Cardiac muscle cell (in vitro differentiated cells and primary cell): ENCODE results near the gene TXNDC11. TPM values are rescaled to one million over a fixed set of nuclear protein-coding genes. Genes with fewer than 3 reads are reported as not detected.

Source experiments
- DNase-seq, 2 donors: peaks; one replicate each; pipeline versions ENCODE4 v3.0.0 to v3.0.0-alpha.2; 2010 to 2017; ENCODE audit warnings: low read depth in 1 of 2, low spot score in 1 of 2
- H3K27ac ChIP-seq: fragments of 200-600 bp; sonication (generic); 2 replicates; pipeline ENCODE4 v1.5.1; 2016
- H3K27me3 ChIP-seq: fragments of 200-600 bp; sonication (generic); 2 replicates; pipeline ENCODE4 v1.6.0; 2016; ENCODE audit warnings: control low read depth
- H3K36me3 ChIP-seq: fragments of 200-600 bp; sonication (generic); 2 replicates; pipeline ENCODE4 v1.5.1; 2016; ENCODE audit warnings: control low read depth
- H3K4me1 ChIP-seq: fragments of 200-600 bp; sonication (generic); 2 replicates; pipeline ENCODE4 v1.8.1; 2017; ENCODE audit warnings: low read depth, mild to moderate bottlenecking, mixed run types
- H3K4me3 ChIP-seq: fragments of 200-600 bp; sonication (generic); 2 replicates; pipeline ENCODE4 v1.5.1; 2016; ENCODE audit warnings: mild to moderate bottlenecking
- H3K9me3 ChIP-seq: fragments of 200-600 bp; sonication (generic); 2 replicates; pipeline ENCODE4 v1.5.1; 2017; ENCODE audit warnings: low read depth, mild to moderate bottlenecking, control low read depth
- polyA plus RNA-seq: library from polyadenylated mRNA; unstranded; fragments of >200 nt; fragmentation: Nextera tagmentation; extraction: Ambion mirVana; gene quantifications from 2 replicates; pipeline ENCODE4 v1.2.1, GENCODE V29; 2016
- total RNA-seq: library from RNA; depleted of rRNA; stranded (reverse); fragments of >200 nt; gene quantifications from 2 replicates; pipeline ENCODE4 v1.2.3, GENCODE V29; 2016
- TF ChIP-seq, protein P1 (sequence below): IDR thresholded peaks from 2 replicates; pipeline ENCODE4 v1.5.1; 2012; ENCODE audit warnings: low read depth, mild to moderate bottlenecking, low read length

The TXNDC11 gene
- total and polyA plus RNA-seq, 2 experiments from 2014 or later = 26.6 to 43.0 TPM

GRCh38 chr16:11682655-11683096, 60.0 kb downstream of the TXNDC11 start:
- peak in 1 of 2 donors; percentile 88 for DNase-seq

GRCh38 chr16:11681976-11682654, 60.5 kb downstream of the TXNDC11 start:
- Histone ChIP-seq H3K36me3 (peaks cover 38% of the 10 kb centered on the region), H3K4me1 (peaks cover 13% of the 10 kb centered on the region), H3K27ac (no peak overlapping the region), H3K9me3 (no peaks in the 10 kb centered on the region), H3K4me3 (no peak overlapping the region), H3K27me3 (no peaks in the 10 kb centered on the region)
- DNase-seq = no peak
- TF ChIP-seq, protein P1, sequence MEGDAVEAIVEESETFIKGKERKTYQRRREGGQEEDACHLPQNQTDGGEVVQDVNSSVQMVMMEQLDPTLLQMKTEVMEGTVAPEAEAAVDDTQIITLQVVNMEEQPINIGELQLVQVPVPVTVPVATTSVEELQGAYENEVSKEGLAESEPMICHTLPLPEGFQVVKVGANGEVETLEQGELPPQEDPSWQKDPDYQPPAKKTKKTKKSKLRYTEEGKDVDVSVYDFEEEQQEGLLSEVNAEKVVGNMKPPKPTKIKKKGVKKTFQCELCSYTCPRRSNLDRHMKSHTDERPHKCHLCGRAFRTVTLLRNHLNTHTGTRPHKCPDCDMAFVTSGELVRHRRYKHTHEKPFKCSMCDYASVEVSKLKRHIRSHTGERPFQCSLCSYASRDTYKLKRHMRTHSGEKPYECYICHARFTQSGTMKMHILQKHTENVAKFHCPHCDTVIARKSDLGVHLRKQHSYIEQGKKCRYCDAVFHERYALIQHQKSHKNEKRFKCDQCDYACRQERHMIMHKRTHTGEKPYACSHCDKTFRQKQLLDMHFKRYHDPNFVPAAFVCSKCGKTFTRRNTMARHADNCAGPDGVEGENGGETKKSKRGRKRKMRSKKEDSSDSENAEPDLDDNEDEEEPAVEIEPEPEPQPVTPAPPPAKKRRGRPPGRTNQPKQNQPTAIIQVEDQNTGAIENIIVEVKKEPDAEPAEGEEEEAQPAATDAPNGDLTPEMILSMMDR = no peak

More at GRCh38 chr16:11682655-11683096, 60.0 kb downstream of the TXNDC11 start:
- Histone ChIP-seq H3K27me3 (no peaks in the 10 kb centered on the region), H3K4me1 (peaks cover 9% of the 10 kb centered on the region), H3K4me3 (no peak overlapping the region), H3K36me3 (peaks cover 44% of the 10 kb centered on the region), H3K9me3 (no peaks in the 10 kb centered on the region), H3K27ac (no peak overlapping the region)
- TF ChIP-seq, protein P1 = no peak

DNA sequence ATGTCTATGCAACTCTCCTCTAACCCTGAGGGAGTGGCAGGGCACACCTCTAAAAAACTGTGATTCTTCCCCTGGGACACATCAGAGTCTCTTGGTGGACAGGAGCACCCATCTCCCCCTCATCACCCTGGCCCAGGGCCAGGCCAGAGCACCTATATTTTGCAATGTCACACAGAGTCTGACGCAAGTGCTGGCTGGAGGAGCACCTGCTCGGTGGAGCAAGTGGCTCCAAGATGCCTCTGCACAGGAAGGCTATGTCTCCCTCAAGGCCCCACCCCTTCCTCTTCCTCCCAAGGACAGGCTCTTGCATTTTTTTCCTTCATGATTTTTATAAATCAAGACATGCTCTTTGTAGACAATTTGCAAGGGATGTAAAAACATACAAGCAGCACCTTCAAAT, 61.1 kb downstream of the TXNDC11 start:
- TF ChIP-seq, protein P1 = no peak
- H3K27ac ChIP-seq = no peak overlapping the region
- H3K36me3 ChIP-seq = peaks cover 33% of the 10 kb centered on the region
- no peak for DNase-seq
- H3K9me3 ChIP-seq = no peaks in the 10 kb centered on the region
- no peak overlapping the region for H3K4me3 ChIP-seq
- H3K4me1 ChIP-seq = peaks cover 13% of the 10 kb centered on the region
- no peaks in the 10 kb centered on the region for H3K27me3 ChIP-seq

GRCh38 chr16:11679941-11680911, 62.4 kb downstream of the TXNDC11 start:
- Histone ChIP-seq H3K9me3 (no peaks in the 10 kb centered on the region), H3K27me3 (no peaks in the 10 kb centered on the region), H3K36me3 (peaks cover 28% of the 10 kb centered on the region), H3K4me1 (peaks cover 13% of the 10 kb centered on the region), H3K27ac (peak overlapping the region; percentile 53), H3K4me3 (no peak overlapping the region)
- DNase-seq = no peak
- TF ChIP-seq, protein P1 = no peak

DNA sequence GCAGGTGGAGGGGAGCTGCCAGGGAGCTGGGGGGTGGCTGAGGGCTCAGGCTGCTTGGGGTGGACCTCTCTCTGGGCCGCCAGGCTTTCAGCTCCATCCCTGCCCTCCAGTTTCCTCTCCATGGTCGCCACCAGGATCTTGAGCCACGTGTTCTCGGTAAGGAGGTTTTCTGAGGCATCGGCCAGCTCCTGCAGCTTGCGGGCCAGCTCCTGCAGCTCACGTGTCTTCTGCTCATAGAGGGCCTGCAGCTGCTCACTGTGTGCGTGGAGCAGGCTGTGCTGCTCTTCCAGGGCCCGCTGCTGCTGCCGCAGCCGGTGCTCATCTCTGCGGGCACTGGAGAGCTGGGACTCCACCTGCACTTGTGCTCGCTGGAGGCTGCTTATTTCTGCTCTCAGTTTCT, 63.4 kb downstream of the TXNDC11 start:
- TF ChIP-seq, protein P1 = no peak
- peak overlapping the region; percentile 77 for H3K27ac ChIP-seq

More for the DNA sequence above, 63.4 kb downstream of the TXNDC11 start:
- H3K9me3 ChIP-seq = no peaks in the 10 kb centered on the region
- DNase-seq = no peak
- H3K36me3 ChIP-seq = peaks cover 20% of the 10 kb centered on the region
- H3K4me3 ChIP-seq = no peak overlapping the region
- H3K27me3 ChIP-seq = no peaks in the 10 kb centered on the region
- peaks cover 13% of the 10 kb centered on the region for H3K4me1 ChIP-seq
